Stimulated activated CD4-positive, alpha-beta T cell treated with anti-CD3 and anti-CD28 coated beads, Interleukin-4, amount 100 ng/mL, for 24 hours (primary cell): ENCODE measurements around the gene KLHL7.

Source experiments
- DNase-seq: peaks from one replicate; pipeline ENCODE4 v3.0.0-alpha.2; 2020

The KLHL7 gene, protein sequence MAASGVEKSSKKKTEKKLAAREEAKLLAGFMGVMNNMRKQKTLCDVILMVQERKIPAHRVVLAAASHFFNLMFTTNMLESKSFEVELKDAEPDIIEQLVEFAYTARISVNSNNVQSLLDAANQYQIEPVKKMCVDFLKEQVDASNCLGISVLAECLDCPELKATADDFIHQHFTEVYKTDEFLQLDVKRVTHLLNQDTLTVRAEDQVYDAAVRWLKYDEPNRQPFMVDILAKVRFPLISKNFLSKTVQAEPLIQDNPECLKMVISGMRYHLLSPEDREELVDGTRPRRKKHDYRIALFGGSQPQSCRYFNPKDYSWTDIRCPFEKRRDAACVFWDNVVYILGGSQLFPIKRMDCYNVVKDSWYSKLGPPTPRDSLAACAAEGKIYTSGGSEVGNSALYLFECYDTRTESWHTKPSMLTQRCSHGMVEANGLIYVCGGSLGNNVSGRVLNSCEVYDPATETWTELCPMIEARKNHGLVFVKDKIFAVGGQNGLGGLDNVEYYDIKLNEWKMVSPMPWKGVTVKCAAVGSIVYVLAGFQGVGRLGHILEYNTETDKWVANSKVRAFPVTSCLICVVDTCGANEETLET

DNA sequence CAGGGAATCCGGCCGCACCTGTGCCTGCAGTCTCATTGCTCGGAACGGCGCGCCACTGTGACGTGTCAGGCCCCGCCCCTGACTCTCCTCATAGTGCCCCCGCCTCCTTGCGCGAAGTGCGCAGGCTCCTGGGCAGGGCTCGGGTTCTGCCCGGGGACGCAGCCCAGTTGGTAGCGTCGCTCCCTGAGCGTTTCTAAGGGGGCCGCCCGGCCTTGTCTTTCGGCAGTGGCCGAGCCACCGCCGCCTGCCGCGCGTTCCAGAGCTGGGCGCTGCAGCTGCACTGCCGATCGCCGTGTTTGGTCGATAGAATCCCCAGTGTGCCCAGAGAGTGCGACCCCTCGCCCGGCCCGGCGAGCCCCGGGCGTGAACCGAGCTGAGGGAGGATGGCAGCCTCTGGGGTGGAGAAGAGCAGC, at the start of gene KLHL7:
KLHL7 (plus strand) TSS at position 142 of the 413 bp plus-strand sequence; CDS start at position 384, 242 bp downstream.
- peak; percentile 97 for DNase-seq

DNA sequence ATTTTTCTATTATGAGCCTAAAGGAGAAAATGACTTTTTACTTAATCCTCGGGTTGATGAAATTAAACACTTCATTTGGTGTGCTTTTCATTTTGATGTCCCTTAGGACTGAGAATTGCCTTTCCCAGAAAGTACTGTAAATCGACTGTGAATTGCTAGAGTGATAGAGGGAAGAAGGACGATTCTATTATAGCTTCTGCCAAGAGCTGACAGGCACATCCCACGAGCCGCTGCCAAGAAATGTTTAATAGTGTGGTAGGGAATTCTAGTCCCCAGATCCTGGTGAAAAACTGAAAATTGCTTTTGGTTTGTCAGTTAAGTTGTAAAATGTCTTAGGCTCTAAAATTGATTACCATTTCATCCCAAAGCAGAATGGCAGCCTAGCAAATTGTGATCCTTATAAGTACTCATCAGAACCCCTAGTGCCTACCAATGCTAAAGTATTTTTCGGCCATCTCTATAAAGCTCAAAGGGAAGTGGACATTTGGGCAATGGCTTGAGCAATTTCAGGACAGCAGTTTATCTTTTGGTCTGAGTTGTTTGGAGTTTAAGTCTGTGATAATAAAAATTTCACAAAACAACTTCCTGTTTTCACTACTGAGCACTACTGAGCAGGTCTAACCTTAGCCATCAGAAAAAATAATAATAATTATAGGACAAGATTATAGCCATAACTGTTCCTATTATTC, 47.0 kb upstream of the KLHL7 start:
- no peak for DNase-seq

DNA sequence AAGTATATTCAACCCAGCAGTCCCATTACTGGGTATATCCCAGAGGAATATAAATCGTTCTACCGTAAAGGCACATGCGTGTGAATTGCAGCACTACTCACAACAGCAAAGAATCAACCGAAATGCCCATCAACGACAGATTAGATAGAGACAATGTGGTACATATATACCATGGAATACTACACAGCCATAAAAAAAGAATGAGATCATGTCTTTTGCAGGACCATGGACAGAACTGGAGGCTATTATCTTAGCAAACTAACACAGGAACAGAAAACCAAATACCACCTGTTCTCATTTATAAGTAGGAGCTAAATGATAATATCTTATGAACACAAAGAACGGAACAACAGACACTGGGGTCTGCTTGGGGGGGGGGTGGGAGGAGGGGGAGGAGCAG, 44.3 kb upstream of the KLHL7 start:
- DNase-seq: no peak

DNA sequence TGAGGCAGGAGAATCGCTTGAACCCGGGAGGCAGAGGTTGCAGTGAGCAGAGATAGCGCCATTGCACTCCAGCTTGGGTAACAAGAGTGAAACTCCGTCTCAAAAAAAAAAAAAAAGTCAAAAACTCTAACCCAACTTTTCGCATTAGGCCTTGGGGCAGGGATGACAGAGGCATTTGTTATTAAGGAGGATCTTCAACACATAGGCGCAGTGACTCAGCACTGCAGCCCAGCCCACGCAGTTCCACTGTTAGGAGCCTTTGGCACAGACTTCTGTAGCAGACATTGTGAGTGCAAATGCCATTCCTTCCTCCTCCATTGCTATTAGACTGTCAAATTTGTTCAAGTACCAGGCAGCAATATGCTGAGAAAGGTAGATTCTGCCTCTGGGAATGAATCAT, 43.1 kb upstream of the KLHL7 start:
- DNase-seq: no peak

DNA sequence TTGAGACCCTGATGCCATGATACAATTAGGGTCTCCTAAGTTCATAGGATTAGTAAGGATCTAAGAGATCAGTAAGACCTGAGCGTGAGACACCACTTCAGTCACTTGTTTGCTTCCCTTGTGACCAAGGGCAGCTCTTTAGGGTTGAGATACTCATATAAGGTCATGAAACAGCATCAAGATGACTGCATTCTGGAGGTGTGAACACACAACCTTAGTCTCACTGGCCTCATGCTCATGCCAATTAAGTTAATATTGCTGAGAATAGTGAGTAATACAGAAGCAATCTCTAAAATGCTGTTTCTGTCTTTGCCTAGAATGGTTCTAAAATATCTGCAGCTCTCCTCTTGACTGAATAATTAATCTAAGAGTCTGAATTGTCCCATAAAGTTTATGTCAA, 39.6 kb upstream of the KLHL7 start:
- DNase-seq: no peak

DNA sequence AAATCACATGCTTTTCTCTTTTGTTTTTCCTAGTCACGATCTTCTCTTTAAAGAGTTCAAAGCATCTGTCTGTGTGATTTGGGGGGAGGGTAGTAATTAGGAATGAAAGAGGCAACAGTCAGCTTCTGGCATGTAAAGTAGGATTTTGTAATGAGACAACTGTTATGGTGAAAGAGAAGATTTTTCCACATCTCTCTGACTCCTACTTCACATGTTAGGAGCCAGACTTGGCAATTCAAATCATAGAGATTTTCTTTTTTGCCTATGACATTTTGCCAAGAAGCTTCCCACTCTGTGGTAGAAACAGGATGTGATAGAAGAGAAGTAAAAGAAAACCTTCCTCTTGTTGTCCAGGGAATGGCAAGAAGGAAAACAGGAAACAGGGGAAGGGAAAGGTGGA, 38.3 kb upstream of the KLHL7 start:
- DNase-seq: no peak

DNA sequence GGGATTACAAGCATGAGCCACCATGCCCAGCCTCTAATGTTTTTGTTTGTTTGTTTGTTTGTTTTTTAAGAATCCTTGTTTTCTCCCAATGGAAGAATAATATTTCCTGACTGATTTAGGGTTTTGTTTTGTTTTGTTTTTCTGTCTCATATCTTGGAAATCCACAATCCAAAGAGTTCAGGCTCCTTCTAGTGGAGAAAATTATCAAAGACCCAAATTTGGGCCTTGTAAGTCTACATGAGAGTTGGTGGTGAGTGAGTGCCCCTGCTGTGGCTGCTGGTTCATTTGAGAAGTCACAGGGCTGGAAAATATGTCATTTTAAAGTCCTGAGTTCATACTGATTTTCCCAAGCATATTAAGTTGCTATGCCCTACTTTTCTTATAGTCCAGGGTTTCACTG, 33.5 kb upstream of the KLHL7 start:
- no peak for DNase-seq

DNA sequence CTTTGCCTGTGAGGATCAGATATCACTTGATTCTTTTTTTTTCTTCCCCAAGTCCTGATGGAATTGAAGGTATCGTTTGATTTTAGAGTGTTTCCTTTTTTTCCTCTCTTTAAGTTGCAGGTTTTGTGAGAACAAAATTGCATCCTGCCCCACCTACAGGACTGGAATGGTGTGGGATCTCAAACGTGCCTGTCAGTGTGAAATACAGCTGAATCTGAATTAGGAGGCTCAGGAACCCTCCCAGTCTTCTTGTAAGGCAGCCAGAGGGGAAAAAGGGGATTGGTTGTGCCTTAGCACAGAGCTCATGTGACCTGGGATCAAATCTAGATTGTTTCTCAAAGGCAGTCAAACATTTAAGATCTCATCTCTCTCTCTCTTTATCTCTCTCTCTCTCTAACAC, 32.7 kb upstream of the KLHL7 start:
- no peak for DNase-seq

DNA sequence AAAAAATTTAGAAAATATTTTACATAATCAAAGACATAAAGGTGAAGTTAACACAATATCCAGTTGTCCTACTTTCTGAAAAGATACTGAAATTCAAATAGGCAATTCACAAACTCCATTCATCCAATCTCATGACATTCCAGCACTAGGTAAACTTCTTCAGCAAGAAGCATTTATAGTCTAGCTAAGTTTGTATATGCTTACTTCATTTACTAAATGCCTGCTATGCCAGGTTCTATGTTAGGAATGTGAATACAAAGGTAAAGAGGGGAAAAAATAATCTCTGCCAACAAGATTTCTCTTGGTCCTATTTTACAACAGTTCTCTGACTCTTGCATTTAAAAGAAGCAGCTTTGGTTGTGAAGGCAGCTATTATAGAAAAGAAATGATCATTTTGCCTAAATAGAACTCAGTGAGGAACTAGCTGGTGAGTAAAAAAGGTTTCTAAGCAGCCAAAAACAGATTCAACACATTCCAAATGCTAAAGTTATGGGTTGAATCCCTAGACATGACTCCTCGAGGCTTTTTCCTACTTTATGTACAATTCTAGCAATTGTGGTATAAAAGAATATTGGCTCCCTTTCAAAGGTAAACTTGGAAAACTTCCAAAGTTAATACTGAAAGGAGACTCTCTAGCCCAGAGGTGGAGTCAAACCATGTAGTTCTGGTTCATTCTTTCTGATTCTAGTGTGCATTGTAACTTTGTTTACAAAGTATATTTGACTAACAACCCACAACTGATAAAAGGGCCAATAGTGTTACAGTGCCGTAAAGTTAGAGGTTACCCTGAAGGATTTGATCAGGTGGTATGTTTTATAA, 30.9 kb upstream of the KLHL7 start:
- no peak for DNase-seq

DNA sequence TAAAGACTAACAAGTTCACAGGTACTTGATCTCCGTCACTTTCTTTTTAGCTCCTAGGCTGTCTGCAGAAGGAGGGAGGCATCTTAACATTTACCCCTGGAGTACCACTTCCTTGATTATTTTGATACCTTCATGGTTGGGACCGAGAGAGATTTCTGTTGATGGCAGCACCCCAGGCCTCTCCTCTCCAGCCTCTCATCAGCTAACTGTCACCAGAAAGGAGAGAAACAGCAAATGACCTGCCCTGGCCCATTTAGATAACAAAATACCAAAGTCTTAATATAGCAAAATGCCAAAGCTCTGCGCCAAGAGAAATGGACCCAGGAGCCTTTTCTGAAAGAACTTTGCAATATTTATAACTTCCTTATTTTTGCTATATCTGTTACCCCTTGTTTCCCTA, 30.0 kb upstream of the KLHL7 start:
- no peak for DNase-seq

DNA sequence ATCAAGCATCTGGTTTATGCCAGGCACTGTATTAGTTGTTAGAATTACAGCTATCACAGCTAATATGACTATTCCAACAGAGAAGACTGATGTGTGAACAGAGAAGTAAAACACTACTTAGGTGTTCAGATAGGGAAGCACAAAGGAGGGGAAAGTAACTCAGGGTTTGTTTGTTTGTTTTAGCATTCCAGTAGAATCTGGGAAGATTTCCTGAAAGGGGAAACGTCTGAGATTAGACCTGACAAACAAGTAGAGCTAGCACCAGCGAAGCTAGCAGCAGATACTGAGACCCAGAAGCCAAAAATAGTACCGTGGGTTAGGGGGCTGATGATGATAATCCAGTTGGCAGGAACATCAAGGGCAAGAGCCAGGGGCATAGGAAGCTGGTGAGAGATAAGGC, 28.8 kb upstream of the KLHL7 start:
- DNase-seq: no peak

DNA sequence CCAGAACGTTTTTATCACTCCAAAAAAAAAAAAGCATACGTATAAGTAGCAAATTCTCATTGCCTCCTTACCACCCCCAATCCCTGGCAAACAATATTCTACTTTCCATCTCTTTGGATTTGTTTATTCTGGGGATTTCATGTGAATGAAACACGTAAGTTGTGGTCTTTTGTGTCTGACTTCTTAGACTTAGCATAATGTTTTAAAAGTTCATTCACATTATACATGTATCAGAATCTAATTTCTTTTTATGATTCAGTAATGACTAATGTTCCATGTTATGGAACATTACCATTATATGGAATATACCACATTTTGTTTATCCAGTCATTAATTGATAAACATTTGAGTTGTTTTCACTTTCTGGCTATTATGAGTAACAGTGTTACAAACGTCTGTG, 12.5 kb upstream of the KLHL7 start:
- DNase-seq: no peak

DNA sequence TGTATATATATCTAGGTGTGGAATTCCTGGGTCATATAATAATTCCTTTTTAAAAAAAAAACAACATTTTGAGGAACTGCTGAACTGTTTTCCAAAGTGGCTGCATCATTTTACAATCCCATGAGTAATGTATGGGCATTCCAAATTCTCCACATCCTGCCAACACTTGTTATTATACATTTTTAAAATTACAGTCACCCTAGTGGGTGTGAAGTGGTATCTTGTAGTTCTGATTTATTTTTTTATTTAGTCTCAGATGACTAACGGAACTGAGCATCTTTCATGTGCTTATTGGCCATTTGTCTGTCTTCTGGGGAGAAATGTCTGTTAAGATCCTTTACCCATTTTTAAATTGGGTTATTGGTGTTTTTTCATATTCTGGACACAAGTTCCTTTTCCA, 12.0 kb upstream of the KLHL7 start:
- DNase-seq: no peak

DNA sequence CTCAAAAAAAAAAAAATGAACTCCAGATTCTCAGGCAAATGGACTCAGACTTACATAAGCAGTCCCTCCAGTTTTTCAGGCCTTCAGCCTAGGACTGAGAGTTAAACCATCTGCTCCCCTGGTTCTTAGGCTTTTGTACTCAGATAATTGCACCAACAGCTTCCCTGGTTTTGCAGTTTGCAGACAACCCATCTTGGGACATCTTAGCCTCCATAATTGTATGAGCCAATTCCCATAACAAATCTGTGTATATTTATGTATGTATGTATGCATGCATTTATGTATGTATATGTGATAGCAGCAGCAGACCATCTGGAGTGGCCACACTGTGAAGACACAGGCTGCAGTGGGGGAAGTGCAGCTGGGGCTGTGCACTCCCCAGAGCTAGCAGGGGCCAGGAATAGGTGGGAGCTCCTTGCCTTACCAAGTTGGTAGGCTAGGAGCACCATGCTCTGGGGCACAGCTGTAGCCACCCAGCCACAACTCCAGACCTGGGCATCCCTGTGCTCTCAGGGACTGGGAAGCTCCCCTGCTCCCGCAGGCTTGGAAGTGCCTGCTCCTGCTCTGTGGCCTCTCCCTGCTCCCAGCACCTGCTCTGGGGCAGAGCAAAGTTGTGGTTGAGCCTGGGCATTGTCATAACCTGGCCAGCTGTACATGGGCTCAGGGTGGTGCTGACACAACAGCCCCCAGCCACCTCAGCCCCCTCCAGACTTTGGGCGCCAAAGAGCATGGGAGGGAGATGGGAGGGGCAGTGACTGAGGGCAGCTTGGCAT, 8.9 kb upstream of the KLHL7 start:
- no peak for DNase-seq

DNA sequence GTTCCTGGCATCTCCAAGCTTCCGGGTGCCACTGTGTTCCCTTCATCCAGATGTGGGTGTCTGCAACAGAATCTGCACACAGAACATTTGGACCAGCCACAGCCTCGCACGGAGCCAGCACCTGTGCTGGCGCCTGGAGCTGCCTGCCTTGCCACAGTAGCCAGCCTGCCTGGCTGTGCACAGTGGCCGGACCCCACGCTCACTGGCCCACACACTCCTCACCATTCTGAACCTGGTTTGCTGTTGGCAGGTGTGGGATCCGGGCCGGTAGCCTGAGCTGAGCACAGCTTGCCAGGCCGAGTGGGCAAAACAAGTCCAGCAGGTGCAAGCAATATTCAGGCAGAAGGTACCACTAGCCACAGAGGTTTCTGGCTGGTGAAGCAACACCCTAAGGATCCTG, 7.6 kb upstream of the KLHL7 start:
- no peak for DNase-seq

DNA sequence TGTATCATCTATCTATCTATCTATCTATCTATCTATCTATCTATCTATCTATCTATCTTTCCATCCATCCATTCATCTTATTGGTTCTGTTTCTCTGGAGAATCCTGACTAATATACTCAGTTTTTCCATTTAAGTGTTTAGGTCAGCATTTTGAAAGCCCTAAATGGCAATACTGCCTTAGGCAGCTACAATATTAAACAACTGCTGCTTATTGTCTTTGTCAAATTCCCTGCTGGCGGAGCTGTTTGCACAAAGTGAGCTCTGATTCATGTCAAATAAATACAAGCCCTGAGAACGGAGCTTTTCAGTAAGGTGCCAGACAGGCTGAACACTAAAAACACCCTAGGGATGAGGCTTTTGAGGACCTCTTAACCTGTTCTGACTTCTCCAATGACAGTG, 7.1 kb upstream of the KLHL7 start:
- no peak for DNase-seq

DNA sequence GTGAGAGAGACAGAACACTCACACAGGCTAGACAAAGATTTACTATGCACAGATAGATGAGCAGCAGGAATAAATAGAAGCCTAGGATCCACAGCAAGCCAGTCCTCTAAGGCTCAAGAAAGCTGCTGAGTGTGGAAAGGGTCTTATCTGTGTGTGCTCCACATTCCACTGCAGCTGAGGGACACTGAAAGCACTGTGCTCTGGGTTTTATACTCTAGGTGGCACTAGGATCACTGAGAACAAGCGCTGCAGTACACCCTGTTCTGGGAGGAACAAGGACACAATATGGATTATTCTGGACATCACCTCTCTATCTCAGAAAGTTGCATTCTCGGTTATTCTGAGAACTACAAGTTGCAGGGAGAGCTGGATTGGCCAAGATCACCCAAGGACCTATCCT, 4.9 kb upstream of the KLHL7 start:
- no peak for DNase-seq

DNA sequence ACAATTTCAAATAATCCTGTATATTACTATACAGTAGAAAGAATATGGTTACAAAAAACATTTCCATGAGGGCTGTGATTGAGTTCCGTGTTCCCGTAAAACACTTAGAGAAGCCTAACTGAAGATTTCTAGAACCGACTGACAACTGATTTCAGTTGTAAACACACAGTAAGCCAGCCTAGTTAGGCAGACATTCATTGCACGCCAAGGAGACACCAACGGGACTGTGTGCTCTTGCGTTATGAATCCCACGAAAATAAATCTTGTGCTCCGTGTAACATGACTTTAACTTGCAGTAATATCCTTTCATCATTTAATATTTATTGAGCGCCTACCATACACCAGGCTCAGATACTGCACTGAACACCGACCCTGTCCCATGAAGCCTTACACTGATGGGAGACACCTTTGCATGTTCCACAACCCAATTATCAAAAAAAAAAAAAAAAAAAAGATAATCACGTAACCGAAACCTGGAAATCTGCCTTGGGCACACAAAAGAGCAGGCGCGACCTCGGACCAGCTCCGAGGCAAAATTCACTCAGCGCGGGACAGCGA, 420 bp upstream of the KLHL7 start:
- no peak for DNase-seq

DNA sequence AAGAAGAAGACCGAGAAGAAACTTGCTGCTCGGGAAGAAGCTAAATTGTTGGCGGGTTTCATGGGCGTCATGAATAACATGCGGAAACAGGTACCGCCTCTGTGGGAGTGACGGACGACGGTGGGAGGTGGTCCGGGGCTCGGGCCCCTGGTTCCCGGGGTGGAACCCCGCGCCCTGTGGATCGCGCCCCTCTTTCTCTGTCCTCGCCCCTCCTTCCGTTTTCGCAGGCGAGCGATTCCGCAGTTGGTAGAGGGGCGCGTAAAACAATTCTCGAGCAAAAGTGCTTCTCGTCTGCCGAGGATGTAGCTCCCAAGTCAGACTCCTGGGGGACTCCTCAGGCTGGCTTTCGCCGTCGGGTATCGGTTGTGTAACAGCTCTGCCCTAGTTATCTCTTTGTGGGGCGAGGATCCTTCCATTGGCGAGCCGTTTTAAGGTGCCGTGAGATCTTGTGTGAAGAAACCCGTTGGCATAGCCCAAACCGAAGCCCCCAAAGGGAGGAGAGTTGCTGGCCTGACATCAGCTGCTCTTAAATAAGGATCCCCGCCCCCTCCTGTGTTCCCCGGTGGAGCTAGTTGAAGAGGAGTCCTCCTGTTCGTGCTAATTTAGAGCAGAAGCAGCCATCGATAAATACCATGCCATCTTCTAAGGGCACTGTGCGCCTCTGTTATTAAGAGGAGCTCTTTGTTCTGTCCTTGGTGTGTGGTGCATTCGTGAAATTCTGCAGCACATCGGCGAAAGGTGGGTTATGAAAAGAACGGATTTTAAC, 655 bp downstream of the KLHL7 start:
- DNase-seq: peak; percentile 38

DNA sequence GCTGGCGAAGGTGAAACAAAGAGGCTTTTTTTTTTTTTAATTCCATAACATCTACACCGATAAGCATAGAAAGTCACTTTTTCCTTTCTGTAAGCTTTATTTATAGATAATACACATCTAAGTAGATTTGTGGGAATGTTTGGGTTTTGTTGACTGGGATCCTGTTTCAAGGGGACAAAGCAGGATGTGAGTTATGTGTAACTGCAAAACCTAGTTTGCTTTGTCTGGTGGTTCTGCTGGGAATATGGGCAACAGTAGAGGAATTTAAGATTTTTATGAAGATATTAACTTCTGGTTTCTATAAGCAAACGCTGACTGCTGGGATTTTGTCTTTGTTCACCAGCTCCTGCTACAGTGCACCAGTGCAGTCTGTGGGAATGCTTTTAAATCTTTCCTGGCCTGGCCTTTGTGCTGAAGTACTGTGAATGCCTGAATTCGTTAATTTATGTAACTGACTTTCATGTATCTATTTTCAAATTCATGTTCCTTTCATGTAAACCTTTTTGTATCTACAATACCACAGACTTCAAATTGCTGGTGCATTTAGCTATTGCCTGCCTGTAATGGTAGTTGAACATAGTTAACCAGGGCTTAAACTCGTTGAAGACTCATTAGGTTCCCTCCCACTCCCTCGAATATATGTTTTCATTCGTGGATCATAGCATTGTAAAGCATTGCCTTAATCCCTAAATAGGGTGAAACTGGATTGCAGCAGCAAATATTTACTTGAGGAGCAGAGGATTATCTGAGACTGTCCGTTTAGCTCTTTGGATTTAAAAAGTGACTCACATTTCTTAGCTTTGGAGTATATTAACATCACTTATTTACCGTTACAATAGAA, 1.5 kb downstream of the KLHL7 start:
- DNase-seq: no peak
